DND-41 (cell line): Measurements from ENCODE around the gene TRAF2.

Source experiments
- ATAC-seq: fragments of 200-7000 bp; cut with Tn5 transposase; 3 replicates; pipeline ENCODE4 v1.9.1; 2021; ENCODE audit warnings: low read depth; ENCODE audit not compliant: insufficient read depth
- DNase-seq: peaks from one replicate; pipeline ENCODE4 v3.0.0-alpha.2; 2020
- H2AFZ ChIP-seq: 2 replicates; pipeline ENCODE4 v1.6.0; 2012; ENCODE audit warnings: low read depth, low read length
- H3K27ac ChIP-seq: 2 replicates; pipeline ENCODE4 v1.5.1; 2012; ENCODE audit warnings: low read length, inconsistent platforms
- H3K27me3 ChIP-seq: fragments of 200-600 bp; sonication (generic); 2 replicates; pipeline ENCODE4 v1.6.0; 2012; ENCODE audit warnings: low read length, mild to moderate bottlenecking, inconsistent platforms; ENCODE audit not compliant: insufficient read depth, poor library complexity
- H3K36me3 ChIP-seq: 2 replicates; pipeline ENCODE4 v1.5.1; 2012; ENCODE audit warnings: low read length, inconsistent platforms; ENCODE audit not compliant: insufficient read depth
- H3K4me1 ChIP-seq: 2 replicates; pipeline ENCODE4 v1.5.1; 2012; ENCODE audit warnings: mild to moderate bottlenecking, low read length; ENCODE audit not compliant: insufficient read depth
- H3K4me2 ChIP-seq: 2 replicates; pipeline ENCODE4 v1.6.0; 2012; ENCODE audit warnings: mild to moderate bottlenecking, moderate library complexity, low read length, inconsistent platforms; ENCODE audit not compliant: insufficient read depth
- H3K4me3 ChIP-seq, 2 experiments: fragments of 200-600 bp in 1 of 2; shearing (Covaris generic) in 1 of 2; 2 replicates each; pipeline ENCODE4 v1.5.1; 2012 to 2016; ENCODE audit warnings: inconsistent platforms in 2 of 2, low read length in 2 of 2, mild to moderate bottlenecking in 2 of 2, low read depth in 1 of 2, moderate library complexity in 1 of 2
- H3K79me2 ChIP-seq: 2 replicates; pipeline ENCODE4 v1.6.0; 2012; ENCODE audit warnings: low read length, inconsistent platforms; ENCODE audit not compliant: insufficient read depth
- H3K9ac ChIP-seq: 2 replicates; pipeline ENCODE4 v1.6.0; 2012; ENCODE audit warnings: low read depth, mild to moderate bottlenecking, inconsistent platforms, low read length, moderate library complexity
- H3K9me3 ChIP-seq: 2 replicates; pipeline ENCODE4 v1.5.1; 2012; ENCODE audit warnings: low read length, moderate library complexity, mild to moderate bottlenecking, inconsistent platforms; ENCODE audit not compliant: insufficient read depth, severe bottlenecking
- H4K20me1 ChIP-seq: 2 replicates; pipeline ENCODE4 v1.6.0; 2012; ENCODE audit warnings: low read length; ENCODE audit not compliant: insufficient read depth
- CTCF ChIP-seq: IDR thresholded peaks from 2 replicates; pipeline ENCODE4 v1.5.1; 2012; ENCODE audit warnings: borderline replicate concordance, low read length, moderate library complexity, mild to moderate bottlenecking; ENCODE audit not compliant: poor library complexity, severe bottlenecking; ENCODE audit errors: extremely low read depth
- EZH2 ChIP-seq: IDR thresholded peaks from 3 replicates; pipeline ENCODE4 v1.6.1; 2012; ENCODE audit warnings: borderline replicate concordance, low read depth, mild to moderate bottlenecking, moderate library complexity, low read length, inconsistent platforms; ENCODE audit not compliant: severe bottlenecking

The TRAF2 gene

GRCh38 chr9:136857166-136857565, 29.1 kb upstream of the TRAF2 start:
- peaks cover 18% of the 10 kb centered on the region for H3K36me3 ChIP-seq
- H3K9ac ChIP-seq = no peak overlapping the region
- H2AFZ ChIP-seq = no peak overlapping the region
- DNase-seq (no peak), ATAC-seq (no peak)
- TF ChIP-seq CTCF (no peak), EZH2 (no peak)
- H4K20me1 ChIP-seq = peaks cover 11% of the 10 kb centered on the region
- H3K27me3 ChIP-seq = no peaks in the 10 kb centered on the region
- no peak overlapping the region for H3K4me3 ChIP-seq
- no peaks in the 10 kb centered on the region for H3K4me1 ChIP-seq
- H3K27ac ChIP-seq = no peak overlapping the region
- no peaks in the 10 kb centered on the region for H3K9me3 ChIP-seq
- H3K79me2 ChIP-seq = no peaks in the 10 kb centered on the region
- H3K4me2 ChIP-seq = no peak overlapping the region

GRCh38 chr9:136857581-136858412, 28.5 kb upstream of the TRAF2 start:
- no peak overlapping the region for H2AFZ ChIP-seq
- ATAC-seq (no peak), DNase-seq (no peak)
- no peaks in the 10 kb centered on the region for H3K4me1 ChIP-seq
- no peak overlapping the region for H3K4me2 ChIP-seq
- H3K4me3 ChIP-seq = no peak overlapping the region
- H3K27ac ChIP-seq = no peak overlapping the region
- no peaks in the 10 kb centered on the region for H3K79me2 ChIP-seq
- TF ChIP-seq EZH2 (no peak), CTCF (no peak)
- no peak overlapping the region for H3K9ac ChIP-seq
- peaks cover 11% of the 10 kb centered on the region for H4K20me1 ChIP-seq
- H3K36me3 ChIP-seq = peaks cover 25% of the 10 kb centered on the region
- H3K27me3 ChIP-seq = no peaks in the 10 kb centered on the region
- H3K9me3 ChIP-seq = no peaks in the 10 kb centered on the region

DNA sequence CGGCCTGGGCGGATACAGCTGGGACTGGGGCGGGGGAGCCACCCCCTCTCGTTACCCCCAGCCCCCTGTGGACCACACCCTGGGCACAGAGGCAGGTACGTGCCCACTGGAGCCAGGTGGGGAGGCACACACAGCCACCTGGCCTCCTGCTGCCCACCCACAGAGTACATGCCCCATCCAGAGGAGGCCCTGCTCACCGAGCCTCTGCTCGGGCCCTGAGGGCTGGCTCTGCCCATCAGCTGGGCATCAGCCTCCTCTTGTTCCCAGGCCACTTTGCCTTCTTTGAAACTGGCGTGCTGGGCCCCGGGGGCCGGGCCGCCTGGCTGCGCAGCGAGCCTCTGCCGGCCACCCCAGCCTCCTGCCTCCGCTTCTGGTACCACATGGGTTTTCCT, 27.9 kb upstream of the TRAF2 start:
- no peak overlapping the region for H3K4me2 ChIP-seq
- no peak overlapping the region for H2AFZ ChIP-seq
- no peak overlapping the region for H3K4me3 ChIP-seq
- H3K27me3 ChIP-seq = no peaks in the 10 kb centered on the region
- H3K36me3 ChIP-seq = peaks cover 31% of the 10 kb centered on the region
- H3K4me1 ChIP-seq = no peaks in the 10 kb centered on the region
- no peak overlapping the region for H3K27ac ChIP-seq
- H3K79me2 ChIP-seq = peaks cover under 1% of the 10 kb centered on the region; the same call in 1 of the 2 replicates
- peaks cover 16% of the 10 kb centered on the region for H4K20me1 ChIP-seq
- H3K9me3 ChIP-seq = no peaks in the 10 kb centered on the region
- no peak overlapping the region for H3K9ac ChIP-seq
- DNase-seq (no peak), ATAC-seq (no peak)
- TF ChIP-seq CTCF (no peak), EZH2 (no peak)
